Activated B cell treated with CpG ODN at 0.5 μM for 24 hours (primary cell): ENCODE data around the gene ACTR1B. TPM values are rescaled to one million over a fixed set of nuclear protein-coding genes. Genes with fewer than 3 reads are reported as not detected.
"Not testable (repeated sequence)": the region's sequence is repeated elsewhere in the genome, so short reads cannot be mapped to it uniquely, and the experiment has no call there.

Source experiments
- ATAC-seq: fragments of 200-7000 bp; cut with Tn5 transposase; one replicate; pipeline ENCODE4 v1.10.0; 2021; ENCODE audit warnings: low read depth, mild to moderate bottlenecking, moderate library complexity
- CTCF ChIA-PET: fragments of 350-600 bp; sonication (Branson Sonifier 250); formaldehyde crosslinking; loops from one replicate; lab custom pipeline; 2021; ENCODE audit warnings: antibody characterized with exemption; lab: Charles Lee
- POLR2A ChIA-PET: fragments of 350-600 bp; sonication (Branson Sonifier 250); formaldehyde crosslinking; loops from one replicate; lab custom pipeline; 2021; ENCODE audit warnings: antibody characterized with exemption; lab: Charles Lee
- DNase-seq: peaks from one replicate; pipeline ENCODE4 v3.0.0; 2022
- H3K27ac Mint-ChIP-seq: one replicate; pipeline ENCODE4 v1.8.0; 2020; ENCODE audit warnings: mixed read lengths
- H3K27me3 Mint-ChIP-seq: one replicate; pipeline ENCODE4 v1.8.0; 2021; ENCODE audit warnings: mixed read lengths
- H3K36me3 Mint-ChIP-seq: one replicate; pipeline ENCODE4 v1.8.0; 2021; ENCODE audit warnings: low read depth, mixed read lengths
- H3K4me1 Mint-ChIP-seq: one replicate; pipeline ENCODE4 v1.8.0; 2021; ENCODE audit warnings: mixed read lengths
- H3K4me3 Mint-ChIP-seq: one replicate; pipeline ENCODE4 v1.8.0; 2020; ENCODE audit warnings: mild to moderate bottlenecking, mixed read lengths
- H3K9me3 Mint-ChIP-seq: one replicate; pipeline ENCODE4 v1.8.0; 2020; ENCODE audit warnings: mixed read lengths
- CTCF ChIP-seq: fragments of 200-600 bp; IDR thresholded peaks from one replicate; pipeline ENCODE4 v1.8.0; 2022; ENCODE audit warnings: antibody characterized with exemption, mild to moderate bottlenecking
- intact Hi-C: fragments of 100-400 bp; cut with micrococcal nuclease; formaldehyde crosslinking; loops from one replicate; pipeline ENCODE4 v1.15.1; 2024
- total RNA-seq: library from RNA; stranded (reverse); gene quantifications from 2 replicates; pipeline ENCODE4 v1.2.3, GENCODE V29; 2022

Gene ACTR1B
- total RNA-seq, 1 donor from 2014 or later, result 55.9 TPM

- Mint-ChIP-seq H3K36me3 (no peaks in the 10 kb centered on the region), H3K27ac (no peak overlapping the region), H3K27me3 (no peaks in the 10 kb centered on the region), H3K9me3 (no peaks in the 10 kb centered on the region), H3K4me3 (no peak overlapping the region), H3K4me1 (no peaks in the 10 kb centered on the region)
- ATAC-seq (no peak), DNase-seq (no peak)
- TF ChIP-seq CTCF, result no peak
- intact Hi-C loops, result no loop called here
- CTCF ChIA-PET, result no interaction called here
- POLR2A ChIA-PET, result no interaction called here
Observed at GRCh38 chr2:97617911-97618310, 45.9 kb downstream of the ACTR1B start.

GRCh38 chr2:97615746-97616145 lies 48.1 kb downstream of the ACTR1B start:
- ATAC-seq, CTCF ChIA-PET, H3K4me1 Mint-ChIP-seq, DNase-seq, H3K36me3 Mint-ChIP-seq, intact Hi-C loops, H3K9me3 Mint-ChIP-seq, POLR2A ChIA-PET, H3K27me3 Mint-ChIP-seq, H3K4me3 Mint-ChIP-seq, H3K27ac Mint-ChIP-seq: not testable (repeated sequence)

- H3K9me3 Mint-ChIP-seq, POLR2A ChIA-PET, ATAC-seq, H3K4me1 Mint-ChIP-seq, CTCF ChIA-PET, H3K27me3 Mint-ChIP-seq, H3K4me3 Mint-ChIP-seq, DNase-seq, H3K27ac Mint-ChIP-seq, intact Hi-C loops, H3K36me3 Mint-ChIP-seq: not testable (repeated sequence)
Observed at GRCh38 chr2:97611895-97612294, 51.9 kb downstream of the ACTR1B start.

GRCh38 chr2:97608745-97609144 lies 55.1 kb downstream of the ACTR1B start:
- H3K9me3 Mint-ChIP-seq, H3K27me3 Mint-ChIP-seq, DNase-seq, intact Hi-C loops, H3K4me3 Mint-ChIP-seq, H3K27ac Mint-ChIP-seq, H3K36me3 Mint-ChIP-seq, POLR2A ChIA-PET, ATAC-seq, CTCF ChIA-PET, H3K4me1 Mint-ChIP-seq: not testable (repeated sequence)

Other genes starting within 250 kb of the ACTR1B start
- gene ANKRD36B, start 74.2 kb downstream of the ACTR1B start, total RNA-seq, result 25.5 and 29.8 TPM in 2 replicates
- 156 and 183 TPM in 2 replicates for gene COX5B, start 18.0 kb downstream of the ACTR1B start, total RNA-seq
- 8.9 and 14.4 TPM in 2 replicates for gene C2orf92, start 5.7 kb upstream of the ACTR1B start, total RNA-seq
- 2.8 and 4.8 TPM in 2 replicates for gene ZAP70, start 49.5 kb upstream of the ACTR1B start, total RNA-seq